NOMO-1 treated with DMSO at 0.1 percent for 48 hours (cell line): Measurements from ENCODE around the gene LRRC37A3.
A peak's percentile ranks its signal among the peaks of the same experiment; 100 is the strongest.
"Not testable (repeated sequence)": the region's sequence is repeated elsewhere in the genome, so short reads cannot be mapped to it uniquely, and the experiment has no call there.

Experiments used
- DNase-seq: peaks from one replicate; lab custom pipeline; 2025; ENCODE audit not compliant: unreplicated experiment; lab: John Stamatoyannopoulos, UW

The LRRC37A3 gene

GRCh38 chr17:64837018-64837761 is 82.1 kb downstream of the LRRC37A3 start:
- peak; percentile 67 for DNase-seq

- DNase-seq, result not testable (repeated sequence)
Observed at GRCh38 chr17:64836623-64837017, 82.7 kb downstream of the LRRC37A3 start.

- peak; percentile 33 for DNase-seq
Observed at GRCh38 chr17:64834060-64834459, 85.2 kb downstream of the LRRC37A3 start.

DNA sequence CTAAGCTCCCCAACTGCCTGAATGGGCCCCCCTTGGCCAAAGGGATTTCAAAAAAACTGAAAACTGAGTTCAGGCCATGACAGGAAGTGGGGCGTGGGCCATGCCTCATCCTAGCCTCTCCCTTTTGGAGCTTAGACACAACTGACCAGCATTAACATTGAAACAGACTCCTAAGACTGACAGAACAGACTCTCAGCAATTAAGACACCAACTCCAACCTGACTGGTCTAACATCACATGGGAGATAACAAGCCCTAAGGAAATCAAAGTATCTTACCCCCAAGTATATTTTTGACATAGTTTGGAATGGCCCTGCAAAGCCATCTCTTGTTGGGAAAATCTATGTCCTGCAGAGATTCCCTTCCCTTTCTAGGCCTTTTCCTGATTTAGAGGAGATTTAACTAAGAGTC is 88.6 kb downstream of the LRRC37A3 start:
- DNase-seq, result not testable (repeated sequence)

GRCh38 chr17:64829824-64830630 is 89.3 kb downstream of the LRRC37A3 start:
- not testable (repeated sequence) for DNase-seq

- DNase-seq, result not testable (repeated sequence)
Observed at GRCh38 chr17:64829068-64829467, 90.2 kb downstream of the LRRC37A3 start.

GRCh38 chr17:64818904-64819303 is 100.4 kb downstream of the LRRC37A3 start:
- DNase-seq, result not testable (repeated sequence)

DNA sequence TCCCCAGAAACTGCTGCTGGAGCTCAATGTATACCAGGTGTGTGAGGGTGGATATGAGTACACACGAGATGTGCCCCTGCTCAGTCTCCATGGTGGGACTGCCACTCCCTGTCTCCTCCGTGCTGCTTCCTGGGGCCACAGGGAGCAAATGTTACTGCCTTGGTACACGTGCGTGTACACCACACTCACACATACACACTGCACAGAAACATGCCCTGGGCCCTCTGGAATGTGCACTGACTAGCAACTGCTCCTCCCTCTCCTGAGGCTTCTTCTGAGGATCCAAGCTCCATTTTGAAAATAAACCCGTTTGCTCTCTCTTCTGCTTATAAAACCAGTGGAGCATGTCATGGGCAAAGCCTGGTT is 103.5 kb downstream of the LRRC37A3 start:
- DNase-seq, result not testable (repeated sequence)

DNA sequence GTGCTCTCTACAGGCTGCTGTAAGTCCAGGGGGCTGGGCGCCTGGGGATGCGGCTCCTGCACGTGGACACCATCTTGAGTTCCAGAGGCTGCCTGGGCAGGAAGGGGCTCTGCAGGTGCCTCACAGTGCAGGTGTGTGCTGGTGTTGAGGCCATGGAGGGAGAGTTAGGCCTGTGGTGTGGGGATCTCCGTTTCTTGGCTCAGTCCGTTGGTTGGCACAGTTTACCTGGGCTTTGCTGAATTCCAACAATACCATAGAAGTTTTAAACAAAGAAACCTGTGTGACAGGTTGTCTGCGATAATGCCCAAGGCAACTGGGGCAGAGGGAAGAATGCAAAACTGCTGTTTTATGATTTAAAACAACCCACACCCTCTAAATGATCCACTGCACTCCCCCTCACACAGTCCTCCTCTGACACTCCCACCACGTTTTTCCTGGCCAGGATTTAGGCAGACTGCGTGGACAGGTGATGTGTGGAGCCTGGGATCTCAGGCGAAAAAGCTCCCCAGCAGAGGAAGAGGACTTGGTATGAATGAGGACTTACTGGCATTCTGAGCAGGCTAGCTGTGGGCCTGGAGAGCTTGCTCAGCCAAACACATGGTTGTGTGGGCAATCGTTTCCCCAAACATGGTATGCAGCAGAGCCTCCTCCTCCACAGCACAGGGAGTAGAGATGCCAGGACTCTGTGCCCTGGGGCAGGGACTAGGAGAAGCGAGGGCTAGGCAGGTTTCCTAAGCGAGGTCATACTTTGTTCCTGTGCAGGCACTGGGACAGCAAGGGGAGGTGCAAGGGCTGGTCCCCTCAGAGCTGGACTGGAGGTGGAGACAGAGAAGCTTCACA is 104.1 kb downstream of the LRRC37A3 start:
- not testable (repeated sequence) for DNase-seq

DNA sequence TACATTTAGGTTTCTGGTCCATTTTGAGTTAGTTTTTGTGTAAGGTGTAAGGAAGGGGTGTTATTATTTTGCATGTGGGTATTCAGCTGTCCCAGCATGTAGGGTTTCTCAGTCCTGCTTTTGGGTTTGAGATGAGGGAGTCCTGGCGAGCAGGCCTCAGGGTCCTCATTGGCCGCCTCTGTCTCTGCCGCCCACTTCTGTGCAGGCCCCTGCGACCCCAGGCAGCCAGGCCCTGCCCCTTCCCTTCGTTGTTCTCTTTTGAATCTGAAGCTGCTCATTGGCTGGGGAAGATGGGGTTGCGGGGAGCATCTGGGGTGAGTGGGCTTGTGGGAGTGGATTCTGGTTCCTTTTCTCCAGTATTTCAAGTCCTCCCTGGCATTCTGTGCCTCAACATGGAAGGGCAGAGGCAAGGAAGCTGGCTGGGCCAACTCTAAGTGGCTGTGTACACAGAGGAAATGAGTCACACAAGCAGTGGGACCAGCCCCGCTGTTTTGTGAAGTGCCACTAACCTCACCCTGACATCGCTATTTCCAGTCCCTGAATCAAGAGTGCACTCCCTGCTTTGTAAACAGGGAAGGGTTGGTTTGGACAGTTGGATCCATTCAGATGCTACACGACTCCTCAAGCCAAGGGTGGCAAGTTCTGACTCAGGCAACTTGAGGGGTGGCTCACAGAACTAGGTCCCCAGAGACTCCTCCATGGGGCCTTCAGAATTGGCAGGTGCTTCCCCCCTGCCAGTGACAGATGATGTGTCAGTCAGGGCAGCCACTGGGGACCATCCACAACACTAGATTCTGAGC is 110.9 kb downstream of the LRRC37A3 start:
- DNase-seq, result peak; percentile 37
